NCI-H748 treated with DMSO at 0.1 percent for 48 hours (cell line): ENCODE data around the gene MARCHF2.
A peak's percentile ranks its signal among the peaks of the same experiment; 100 is the strongest.

ENCODE experiments used
- DNase-seq: peaks from one replicate; lab custom pipeline; 2025; lab: John Stamatoyannopoulos, UW

Gene MARCHF2

DNA sequence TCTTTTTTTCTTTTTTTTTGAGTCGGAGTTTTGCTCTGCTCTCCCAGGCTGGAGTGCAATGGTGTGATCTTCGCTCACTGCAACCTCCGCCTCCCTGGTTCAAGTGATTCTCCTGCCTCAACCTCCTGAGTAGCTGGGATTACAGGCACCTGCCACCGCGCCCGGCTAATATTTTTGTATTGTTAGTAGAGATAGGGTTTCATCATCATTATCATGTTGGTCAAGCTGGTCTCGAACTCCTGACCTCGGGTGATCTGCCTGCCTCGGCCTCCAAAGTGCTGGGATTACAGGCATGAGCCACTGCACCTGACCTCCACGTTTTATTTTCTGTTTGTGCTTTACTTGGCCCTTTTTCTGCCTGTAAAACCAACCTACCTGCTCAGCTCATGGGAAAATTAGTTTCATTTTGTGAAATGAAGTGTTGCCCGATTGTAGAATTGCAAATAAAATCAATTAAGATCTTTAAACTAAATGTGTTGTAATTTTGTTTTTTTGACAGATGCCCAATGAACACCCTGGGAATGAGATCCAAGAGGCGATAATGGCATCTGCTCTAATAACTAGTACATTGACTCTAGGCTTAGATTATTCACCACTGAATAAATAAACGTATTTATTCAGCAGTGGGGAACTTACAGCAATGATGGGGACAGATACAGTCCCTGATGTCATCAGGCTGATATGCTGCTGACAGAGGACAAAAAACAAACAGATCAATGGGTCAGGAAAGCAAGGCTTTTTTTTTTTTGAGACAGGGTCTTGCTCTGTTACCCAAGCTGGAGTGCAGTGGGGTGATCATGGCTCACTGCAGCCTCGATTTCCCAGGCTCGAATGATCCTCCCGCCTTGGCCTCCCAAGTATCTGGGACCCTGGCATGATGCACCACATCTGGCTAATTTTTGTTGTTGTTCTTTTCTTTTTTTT lies 25.2 kb upstream of the MARCHF2 start:
- DNase-seq: no peak

DNA sequence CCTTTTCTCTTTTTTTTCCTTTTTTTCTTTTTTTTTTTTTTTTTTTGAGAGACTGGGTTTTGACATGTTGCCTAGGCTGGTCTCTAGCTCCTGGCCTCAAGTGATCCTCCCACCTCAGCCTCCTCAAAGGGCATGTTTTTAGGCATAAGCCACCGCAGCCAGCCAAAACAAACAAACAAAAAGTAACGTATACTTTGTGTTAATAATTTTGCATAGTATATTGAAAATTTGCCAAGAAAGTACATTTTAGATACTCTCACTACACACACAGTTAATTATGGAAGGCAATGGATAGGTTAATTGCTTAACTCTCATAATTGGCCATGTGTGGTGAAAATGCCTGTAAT lies 24.5 kb upstream of the MARCHF2 start:
- no peak for DNase-seq

DNA sequence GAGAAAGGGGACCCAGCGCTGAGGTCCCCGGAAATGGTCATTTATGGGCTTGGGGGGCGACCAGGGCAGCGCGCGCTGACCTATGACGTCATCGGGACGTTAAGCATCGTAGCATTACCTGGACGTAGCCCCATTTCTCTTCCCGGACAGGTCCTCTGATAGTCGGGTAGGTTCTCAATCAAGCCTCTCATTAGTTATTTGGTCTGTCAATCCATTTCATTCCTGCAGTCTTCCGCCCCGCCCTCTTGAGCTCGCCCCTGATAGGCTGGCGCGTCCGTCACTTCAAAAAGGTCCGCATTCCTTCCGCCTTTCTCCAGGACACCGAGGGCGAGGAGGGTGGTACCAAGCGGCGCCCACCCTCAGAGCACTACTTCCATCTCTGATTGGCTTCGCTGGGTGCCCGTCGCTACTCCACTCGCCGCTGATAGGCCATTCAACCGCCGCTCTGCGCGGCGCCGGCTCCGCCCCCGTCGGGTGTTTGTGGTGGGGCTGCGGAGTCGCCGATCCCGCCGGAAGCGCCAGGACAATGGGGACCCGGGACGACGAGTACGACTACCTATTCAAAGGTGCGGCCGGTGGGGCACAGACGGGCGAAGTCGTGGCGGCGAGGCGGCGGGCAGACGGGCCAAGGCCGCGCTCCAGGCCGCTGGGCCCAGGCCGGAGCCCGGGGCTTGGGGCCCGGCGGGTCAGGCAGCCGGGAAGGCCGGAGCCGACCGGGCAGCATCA lies 23.1 kb upstream of the MARCHF2 start, which contains the start of gene RAB11B:
TSS of gene RAB11B (plus strand) at position 470 of the 726 bp plus-strand sequence. CDS start at position 527, 57 bp downstream.
- DNase-seq: peak; percentile 100

DNA sequence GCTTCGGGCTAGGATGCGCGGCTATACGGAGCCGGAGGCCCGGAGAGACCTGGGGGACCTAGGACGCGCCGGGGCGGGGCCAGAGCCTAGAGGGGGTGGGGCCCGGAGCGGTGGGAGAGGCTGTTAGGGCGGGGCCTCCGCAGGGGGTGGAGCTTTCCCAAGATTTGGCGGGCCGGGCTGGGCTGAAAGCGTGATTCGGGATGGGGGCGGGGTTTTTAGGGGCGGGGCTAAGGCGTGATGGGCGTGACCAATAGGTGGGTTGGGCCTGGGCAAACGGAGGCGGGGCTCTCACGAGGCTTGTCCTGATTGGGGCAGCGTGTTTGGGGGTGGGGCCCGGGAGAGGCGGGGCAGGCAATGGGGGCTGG lies 22.5 kb upstream of the MARCHF2 start:
- peak; percentile 64 for DNase-seq

DNA sequence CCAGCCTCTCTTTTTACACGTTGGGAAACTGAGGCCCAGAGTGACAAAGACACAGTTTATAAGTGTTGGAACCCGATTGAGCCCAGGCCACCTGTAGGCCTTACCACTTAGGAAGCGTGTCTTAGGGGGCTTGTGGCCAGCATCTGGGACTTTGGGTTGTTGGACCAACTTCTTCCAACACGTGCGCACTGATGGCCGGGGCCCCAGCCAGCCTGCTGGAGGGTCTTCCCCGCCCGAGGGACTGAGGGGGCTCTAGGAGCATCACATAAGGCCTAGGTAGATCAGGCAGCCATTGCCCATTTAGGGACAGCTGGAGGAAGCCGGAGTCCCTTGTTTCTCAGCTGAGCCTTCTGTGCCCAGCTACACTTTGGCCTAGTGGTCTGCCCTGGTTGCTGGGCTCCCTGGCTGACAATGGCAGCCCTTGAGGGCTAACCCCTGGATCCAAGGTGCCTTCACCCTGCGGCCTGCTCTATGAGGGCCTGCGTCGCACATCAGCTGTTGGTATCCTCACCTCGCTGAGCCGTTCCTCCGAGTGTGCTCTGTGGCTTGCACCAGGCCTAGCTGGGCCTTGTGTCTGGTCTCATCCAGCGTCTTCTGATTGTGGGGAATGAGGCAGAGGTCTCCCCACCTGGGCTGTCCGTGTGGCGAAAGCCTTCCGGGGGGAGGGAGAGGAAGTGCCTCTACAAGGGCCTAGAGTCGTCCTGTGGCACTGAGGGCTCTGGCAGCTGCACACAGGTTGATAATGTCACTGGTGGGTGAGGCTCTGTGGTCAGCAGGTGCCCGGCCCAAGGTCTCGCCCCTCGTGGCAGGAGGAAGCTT lies 21.7 kb upstream of the MARCHF2 start:
- DNase-seq: no peak

DNA sequence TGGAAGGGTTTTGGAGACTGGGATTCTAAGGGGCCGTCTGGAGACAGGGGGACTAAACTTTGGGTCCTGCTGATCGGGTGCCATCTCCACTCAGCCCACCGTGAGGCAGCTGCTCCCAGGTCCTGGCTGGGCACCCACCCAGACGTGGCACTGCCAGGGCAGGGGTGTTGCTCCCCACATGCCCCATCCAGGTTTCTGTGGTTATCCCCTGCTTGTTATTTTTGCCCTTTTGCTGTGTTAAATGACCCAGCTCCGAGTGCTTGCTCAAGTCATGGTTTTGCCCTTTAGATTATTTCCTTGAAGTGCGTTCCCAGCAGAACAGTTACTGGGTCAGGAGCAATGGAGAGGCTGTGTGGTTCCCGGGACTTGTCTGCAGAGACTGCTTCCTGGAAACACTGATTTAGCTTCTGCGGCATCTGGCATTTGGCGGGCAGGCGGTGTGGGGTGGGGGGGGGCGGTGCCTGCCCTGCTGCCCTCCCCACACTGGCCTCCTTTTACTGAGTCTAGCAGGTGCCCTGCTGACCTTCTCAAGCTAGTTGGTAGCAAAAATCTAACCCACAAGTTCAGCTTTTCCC lies 21.0 kb upstream of the MARCHF2 start:
- DNase-seq: no peak

DNA sequence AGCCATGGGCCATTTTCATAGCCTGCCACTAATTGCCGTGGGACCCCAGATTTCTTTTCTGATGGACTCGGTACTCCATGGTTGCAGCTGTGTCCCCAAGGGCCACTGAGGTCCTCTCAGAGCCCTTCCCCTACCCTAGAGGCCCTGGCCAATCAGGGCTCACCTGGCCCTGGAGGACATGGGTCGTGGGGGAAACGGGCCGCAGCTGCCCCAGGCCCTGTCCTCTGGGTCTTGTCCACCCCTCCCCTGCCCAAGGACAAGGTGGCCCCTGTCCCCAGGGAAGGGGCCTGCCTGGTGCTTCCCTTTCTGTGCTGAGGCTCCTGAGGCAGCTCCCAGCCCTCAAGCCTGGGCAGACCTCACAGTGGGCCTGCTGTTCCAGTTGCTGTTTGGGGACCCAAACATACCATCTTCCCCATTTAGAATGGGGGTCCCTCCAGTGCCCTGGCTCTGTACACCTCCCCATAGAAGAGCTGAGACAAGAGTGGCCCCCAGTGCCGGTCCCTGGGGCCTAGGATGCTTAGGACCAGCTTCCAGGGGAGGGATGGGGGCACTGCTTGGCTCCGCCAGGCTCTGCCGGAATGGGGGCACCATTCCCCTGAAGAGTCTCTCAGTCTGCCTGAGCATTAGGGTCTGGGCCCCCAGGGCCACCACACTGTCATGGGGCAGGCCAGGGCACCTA lies 19.8 kb upstream of the MARCHF2 start:
- DNase-seq: no peak

DNA sequence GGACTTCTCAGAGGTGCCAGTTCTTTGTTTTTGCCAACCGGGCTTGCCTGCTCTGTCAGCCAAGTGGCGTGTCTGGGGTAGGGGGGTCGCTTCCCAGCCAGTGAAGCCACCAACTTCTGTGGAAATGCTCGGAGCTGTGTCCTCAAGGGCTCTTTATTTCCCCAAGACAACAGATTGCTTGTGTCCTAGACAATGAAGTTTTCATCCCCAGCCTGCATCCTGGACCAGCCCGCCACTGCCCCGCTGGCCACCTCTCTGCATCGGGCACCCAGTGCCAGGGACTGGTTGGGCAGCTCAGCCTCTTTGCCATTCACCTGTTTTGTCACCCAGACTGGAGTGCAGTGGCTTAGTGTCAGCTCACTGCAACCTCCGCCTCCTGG lies 19.2 kb upstream of the MARCHF2 start:
- no peak for DNase-seq

DNA sequence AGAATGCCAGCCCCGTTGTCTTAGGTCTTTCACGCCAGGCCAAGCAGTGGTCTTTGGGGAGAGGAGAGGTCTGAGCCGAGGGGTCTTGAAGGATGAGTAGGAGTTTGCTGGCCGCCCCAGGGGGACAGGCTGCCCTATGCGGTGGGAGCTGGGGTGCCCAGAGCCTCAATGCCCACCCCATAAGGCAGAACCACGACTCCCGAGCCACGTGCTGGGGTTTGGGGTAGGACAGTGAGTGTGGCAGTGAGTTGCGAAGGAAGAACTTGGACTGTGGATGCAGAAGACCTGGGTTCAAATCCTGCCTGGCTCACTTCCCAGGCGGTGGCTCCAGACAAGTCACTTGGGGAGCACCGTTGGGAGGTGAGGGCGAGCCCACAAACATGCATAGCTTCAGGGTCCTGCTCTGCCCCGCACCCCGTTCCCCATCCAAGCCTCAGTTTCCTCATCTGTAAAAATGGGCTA lies 17.5 kb upstream of the MARCHF2 start:
- DNase-seq: no peak

DNA sequence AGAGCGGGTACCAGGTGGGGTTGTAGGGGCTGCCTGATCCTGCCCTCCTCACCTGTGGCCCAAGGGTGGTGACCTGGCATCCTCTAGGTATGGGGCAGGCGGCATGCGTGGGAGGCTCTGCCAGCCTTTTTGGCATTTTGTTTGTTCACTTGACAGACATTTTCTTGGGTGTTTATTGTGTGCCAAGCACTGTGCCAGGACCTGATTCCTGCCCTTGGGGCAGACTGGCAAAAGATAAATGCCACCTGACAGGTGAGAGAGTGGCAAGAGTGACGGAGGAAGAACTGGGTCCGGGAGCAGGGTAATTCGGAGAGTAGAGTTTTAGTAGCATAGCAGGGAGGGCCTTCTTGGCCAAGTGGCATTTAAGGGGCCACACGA lies 16.9 kb upstream of the MARCHF2 start:
- no peak for DNase-seq

DNA sequence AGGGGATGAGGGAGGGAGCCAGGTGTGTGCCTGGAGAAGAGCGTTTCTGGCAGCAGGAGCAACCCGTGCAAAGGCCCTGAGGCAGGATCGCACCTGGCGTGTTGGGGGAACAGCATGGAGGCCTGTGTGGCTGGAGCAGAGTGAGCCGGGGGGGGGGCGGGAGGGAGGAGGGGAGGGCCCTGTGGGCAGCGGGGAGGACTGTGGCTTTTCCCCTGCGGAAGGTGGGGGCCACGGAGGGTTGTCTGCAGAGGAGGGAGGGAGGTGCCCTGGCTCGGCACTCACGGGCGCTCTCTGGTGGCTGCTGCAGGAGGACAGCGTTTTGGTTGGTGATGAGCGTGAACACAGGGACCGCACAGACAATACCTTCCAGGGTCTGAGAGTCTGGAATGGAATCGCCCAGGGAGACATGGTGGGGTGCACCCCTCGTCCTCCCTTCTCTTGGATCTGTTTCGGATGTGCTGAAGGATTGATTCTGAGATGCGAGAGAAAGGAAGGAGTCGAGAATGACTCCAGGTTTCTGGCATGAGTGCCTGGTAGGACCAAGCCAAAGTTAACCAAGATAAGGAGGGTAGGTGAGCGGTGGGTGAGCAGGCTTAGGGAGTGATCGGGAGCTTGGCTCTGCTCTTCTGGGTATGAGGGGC lies 16.4 kb upstream of the MARCHF2 start:
- no peak for DNase-seq

DNA sequence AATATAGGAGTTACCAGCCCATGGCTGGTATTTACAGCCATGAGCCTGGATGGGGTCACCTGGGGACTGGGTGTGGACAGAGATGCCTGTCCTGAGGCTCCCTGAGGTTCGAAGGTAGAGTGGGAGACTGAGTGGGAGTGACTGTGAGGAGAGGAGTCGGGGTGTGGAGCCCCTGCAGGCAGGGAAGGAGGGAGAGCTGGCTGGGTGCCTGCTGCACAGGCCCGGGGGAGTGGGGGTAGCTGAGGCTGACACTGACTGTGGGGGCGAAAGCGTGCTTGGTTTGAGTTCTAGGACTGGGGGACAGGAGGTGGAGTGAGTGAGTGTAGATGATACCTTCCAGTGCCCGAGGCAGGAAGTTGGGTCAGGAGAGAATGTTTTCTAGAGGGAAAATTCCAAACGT lies 15.8 kb upstream of the MARCHF2 start:
- DNase-seq: no peak

DNA sequence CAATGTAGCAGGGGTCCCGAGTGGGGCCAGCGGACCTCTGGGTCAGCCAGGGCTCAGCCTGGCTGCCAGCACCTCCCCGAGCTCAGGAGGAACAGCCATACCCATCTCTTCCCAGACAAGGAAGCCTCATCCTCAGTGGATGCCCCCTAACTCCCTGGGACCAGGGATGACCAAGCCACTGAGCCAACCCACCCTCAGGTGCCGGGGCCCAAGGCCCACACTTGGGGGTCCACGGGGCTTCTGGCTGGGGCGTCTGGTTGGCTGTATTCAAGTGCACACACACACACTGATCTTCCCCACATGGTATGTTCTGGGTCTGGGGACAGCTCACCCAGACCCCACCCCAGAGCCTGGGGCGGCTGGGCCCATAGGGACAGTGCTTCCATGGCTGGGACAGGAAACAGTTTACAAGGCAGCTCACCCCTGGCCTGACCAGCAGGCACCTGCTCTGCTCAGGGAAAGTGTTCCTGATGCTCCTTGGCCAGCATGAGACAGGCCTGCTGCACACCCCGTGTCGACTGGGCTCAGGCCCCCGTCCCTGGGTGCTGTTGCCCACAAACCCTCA lies 15.3 kb upstream of the MARCHF2 start:
- DNase-seq: no peak

DNA sequence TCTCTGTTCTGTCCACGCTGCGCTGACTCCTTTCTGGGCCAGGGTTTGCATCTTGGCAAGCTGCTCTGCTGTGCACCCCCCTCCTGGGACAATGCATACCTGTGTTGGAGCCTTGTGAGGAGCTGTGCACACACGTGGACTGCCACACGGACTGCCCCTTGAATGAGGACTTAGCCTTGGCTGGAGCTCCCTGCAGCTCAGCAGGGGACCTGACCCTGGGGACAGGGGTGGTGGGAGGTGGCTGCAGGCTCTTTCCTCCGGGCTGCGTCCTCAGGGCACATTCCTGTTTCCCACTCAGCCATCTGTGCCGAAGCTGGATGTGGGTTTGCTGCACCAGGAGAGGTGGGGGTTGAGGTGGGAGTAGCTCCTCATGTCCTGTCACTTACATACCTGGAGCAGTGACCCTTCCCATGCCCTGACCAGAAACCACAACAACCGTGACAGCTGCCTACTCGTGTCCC lies 14.8 kb upstream of the MARCHF2 start:
- no peak for DNase-seq

DNA sequence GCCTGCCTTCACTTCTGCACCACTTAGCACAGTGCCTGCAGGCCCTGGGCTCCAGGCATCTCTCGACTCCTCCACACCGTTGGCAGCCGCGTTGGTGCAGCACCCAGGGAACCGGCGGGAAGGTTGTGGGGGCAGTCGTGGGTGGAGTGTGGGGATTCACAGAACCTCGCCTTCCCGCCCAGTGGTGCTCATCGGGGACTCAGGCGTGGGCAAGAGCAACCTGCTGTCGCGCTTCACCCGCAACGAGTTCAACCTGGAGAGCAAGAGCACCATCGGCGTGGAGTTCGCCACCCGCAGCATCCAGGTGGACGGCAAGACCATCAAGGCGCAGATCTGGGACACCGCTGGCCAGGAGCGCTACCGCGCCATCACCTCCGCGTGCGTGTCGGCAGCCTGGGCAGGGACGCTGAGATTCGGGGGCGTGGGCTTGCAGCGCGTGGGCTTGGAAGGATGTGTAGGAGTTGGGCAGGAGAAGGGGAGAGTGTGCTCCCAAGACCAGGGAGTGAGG lies 13.4 kb upstream of the MARCHF2 start:
- no peak for DNase-seq

DNA sequence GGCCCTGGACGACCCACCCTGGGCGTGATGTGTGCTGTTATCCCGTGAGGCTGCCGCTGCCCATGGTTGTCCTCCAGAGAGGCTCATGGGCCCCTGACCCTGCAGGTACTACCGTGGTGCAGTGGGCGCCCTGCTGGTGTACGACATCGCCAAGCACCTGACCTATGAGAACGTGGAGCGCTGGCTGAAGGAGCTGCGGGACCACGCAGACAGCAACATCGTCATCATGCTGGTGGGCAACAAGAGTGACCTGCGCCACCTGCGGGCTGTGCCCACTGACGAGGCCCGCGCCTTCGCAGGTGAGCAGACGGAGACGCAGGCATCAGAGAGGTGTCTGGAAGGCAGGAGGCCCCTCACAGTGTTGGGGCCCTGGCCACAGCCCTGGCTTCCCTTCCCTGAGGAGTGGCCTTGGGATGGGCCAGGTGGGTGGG lies 11.1 kb upstream of the MARCHF2 start:
- no peak for DNase-seq

DNA sequence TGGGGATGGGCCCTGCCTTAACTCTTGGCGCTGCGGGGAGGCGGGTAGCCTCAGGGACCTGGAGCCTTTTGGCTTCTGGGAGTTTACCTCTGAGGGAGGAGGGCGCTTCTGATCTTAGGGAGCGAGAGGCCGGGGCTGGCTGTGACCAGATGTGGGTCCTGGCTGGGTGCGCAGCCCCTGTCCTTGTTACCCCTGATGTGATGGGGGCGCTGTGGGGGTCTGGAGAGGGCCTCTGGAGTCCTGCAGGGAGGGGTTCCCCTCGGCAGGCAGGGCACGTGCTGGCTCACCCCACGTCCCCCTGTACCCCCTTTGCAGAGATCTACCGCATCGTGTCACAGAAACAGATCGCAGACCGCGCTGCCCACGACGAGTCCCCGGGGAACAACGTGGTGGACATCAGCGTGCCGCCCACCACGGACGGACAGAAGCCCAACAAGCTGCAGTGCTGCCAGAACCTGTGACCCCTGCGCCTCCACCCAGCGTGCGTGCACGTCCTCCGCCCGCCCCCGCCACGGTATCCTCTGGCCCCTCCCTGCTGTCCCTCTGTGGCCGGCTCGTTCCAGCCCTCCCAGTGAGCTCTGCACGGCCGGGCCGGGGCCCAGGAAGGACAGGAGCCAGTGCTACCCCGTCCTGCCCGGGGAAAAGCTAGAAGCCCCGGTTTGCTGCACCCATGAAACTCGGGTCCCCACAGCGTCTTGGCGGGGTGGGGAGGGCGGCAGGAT lies 9.8 kb upstream of the MARCHF2 start:
- DNase-seq: no peak

DNA sequence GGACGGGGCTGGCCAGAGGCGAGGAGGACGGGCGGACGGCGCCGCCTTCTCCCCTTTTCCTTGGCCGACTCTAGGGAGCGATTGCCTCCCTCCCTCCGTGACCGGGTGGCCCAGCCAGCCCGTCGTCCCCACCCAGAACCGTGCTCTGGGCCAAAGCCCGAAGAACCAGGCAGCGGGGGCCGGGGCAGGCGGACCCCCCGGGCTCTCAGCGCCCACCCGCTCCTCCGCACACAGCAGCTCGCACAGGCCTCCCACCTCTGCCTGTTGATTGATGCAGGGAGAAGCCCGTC lies 9.3 kb upstream of the MARCHF2 start:
- no peak for DNase-seq

DNA sequence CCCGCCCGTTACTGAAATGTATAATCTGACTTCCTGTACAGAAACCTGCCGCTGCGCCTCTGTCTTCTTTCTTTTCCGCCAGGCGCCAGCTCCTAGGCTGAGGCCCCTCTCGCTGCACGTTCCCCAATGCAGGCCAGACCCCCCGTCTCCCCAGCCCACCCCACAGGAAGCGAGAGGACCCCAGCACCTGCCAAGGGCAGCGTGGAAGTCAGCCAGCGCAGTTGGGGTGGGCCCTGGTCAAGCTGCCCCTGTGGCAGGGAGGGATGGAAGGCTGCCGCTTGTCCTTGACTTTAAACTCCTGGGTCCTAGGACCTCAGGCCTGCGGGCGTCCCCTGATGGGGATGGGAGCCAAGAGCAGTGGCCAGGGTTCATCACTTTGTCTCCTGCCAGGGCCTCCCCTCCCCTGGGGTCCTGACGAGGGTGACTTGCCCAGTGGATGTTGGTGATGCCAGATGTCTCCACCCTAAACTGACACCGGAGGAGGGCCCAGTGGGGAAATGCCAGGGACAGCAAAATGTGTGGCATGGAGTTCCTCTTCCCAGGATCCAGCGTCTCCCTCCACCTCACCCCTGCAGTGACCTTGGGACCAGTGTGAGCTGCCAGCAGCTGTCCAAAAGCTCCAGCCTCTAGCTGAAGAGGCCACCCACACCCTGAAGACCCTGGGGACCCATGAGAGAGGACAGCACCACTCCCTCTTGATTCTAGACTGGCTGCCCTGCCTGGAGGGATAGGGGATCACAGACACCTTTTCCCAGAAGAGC lies 8.5 kb upstream of the MARCHF2 start:
- DNase-seq: no peak
